H1 (cell line): ENCODE results near the gene ADAM19. TPM values are rescaled to one million over a fixed set of nuclear protein-coding genes. Genes with fewer than 3 reads are reported as not detected.

Experiments used
- CBX5 ChIP-seq: fragments of 300-800, 300-1000 bp; sonication (generic); IDR thresholded peaks from 2 replicates; pipeline ENCODE4 v1.7.1; 2016; ENCODE audit warnings: antibody characterized with exemption, low read length, low read depth
- E2F6 ChIP-seq: IDR thresholded peaks from 2 replicates; pipeline ENCODE4 v1.6.1; 2012; ENCODE audit warnings: inconsistent platforms
- EP300 ChIP-seq, 2 experiments: IDR thresholded peaks; 1 replicate in 1 of 2; 2 replicates in 1 of 2; pipeline ENCODE4 v1.6.1; 2011 to 2012; ENCODE audit warnings: low read depth in 2 of 2, low read length in 2 of 2, mild to moderate bottlenecking in 2 of 2, borderline replicate concordance in 1 of 2, inconsistent platforms in 1 of 2, moderate library complexity in 1 of 2
- PHF8 ChIP-seq: fragments of 200-600 bp; sonication (generic); conservative IDR thresholded peaks from 2 replicates; pipeline ENCODE4 v1.7.1; 2012; ENCODE audit warnings: low read depth, mild to moderate bottlenecking, inconsistent platforms, low read length, moderate library complexity
- POU5F1 ChIP-seq: IDR thresholded peaks from 2 replicates; pipeline ENCODE4 v1.6.1; 2011; ENCODE audit warnings: low read depth, mild to moderate bottlenecking, low read length, moderate library complexity
- SIN3A ChIP-seq, 2 experiments: IDR thresholded peaks in 1 of 2; conservative IDR thresholded peaks in 1 of 2; 2 replicates each; pipeline ENCODE4 v1.6.1; 2011 to 2012; ENCODE audit warnings: low read length in 2 of 2, improper control_type of control experiment in 1 of 2, low read depth in 1 of 2, mild to moderate bottlenecking in 1 of 2
- SP1 ChIP-seq: IDR thresholded peaks from 2 replicates; pipeline ENCODE4 v1.6.1; 2011; ENCODE audit warnings: low read depth, low read length
- polyA plus RNA-seq, 7 experiments: library from polyadenylated mRNA; depleted of rRNA in 3 of 7; stranded (reverse) in 5 of 7; unstranded in 2 of 7; fragments of >200 nt in 5 of 7; fragments of 200-250 nt in 2 of 7; gene quantifications; 1 replicate in 5 of 7; 2 replicates in 1 of 7; 4 replicates in 1 of 7; pipeline versions ENCODE4 v1.2.1 to v1.2.3, GENCODE V29; 2011 to 2013; ENCODE audit warnings: missing spikeins in 2 of 7, mixed read lengths in 2 of 7
- total RNA-seq: library from RNA; stranded (reverse); fragmentation: NEBNext Ultra II Directional; extraction: Animal tissue kit (Norgen Biotek cat#: 25700); gene quantifications from 2 replicates; pipeline ENCODE4 v1.2.1, GENCODE V29; 2021
- TF ChIP-seq, protein P1 (sequence below): IDR thresholded peaks from 2 replicates; pipeline ENCODE4 v1.6.1; 2012; ENCODE audit warnings: low read length, inconsistent platforms

Gene ADAM19
- total and polyA plus RNA-seq, 2 of the 8 experiments (the other 6 are each of a cell fraction or from before 2014, with no cell fraction given): 6.5 to 22.7 TPM

GRCh38 chr5:157523976-157524375 lies 51.6 kb downstream of the ADAM19 start (continued):
- no peak for TF ChIP-seq CBX5
- TF ChIP-seq PHF8: no peak
- TF ChIP-seq, protein P1, sequence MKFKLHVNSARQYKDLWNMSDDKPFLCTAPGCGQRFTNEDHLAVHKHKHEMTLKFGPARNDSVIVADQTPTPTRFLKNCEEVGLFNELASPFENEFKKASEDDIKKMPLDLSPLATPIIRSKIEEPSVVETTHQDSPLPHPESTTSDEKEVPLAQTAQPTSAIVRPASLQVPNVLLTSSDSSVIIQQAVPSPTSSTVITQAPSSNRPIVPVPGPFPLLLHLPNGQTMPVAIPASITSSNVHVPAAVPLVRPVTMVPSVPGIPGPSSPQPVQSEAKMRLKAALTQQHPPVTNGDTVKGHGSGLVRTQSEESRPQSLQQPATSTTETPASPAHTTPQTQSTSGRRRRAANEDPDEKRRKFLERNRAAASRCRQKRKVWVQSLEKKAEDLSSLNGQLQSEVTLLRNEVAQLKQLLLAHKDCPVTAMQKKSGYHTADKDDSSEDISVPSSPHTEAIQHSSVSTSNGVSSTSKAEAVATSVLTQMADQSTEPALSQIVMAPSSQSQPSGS: no peak
- TF ChIP-seq SP1: no peak
- TF ChIP-seq POU5F1: no peak
- no peak for TF ChIP-seq EP300 (IDR thresholded peaks at IDR 0.05; ENCODE audit: borderline replicate concordance in 1 of 2, low read depth in 2 of 2, low read length in 2 of 2)
- no peak for TF ChIP-seq SIN3A (conservative IDR thresholded peaks at IDR 0.05 in 1 of 2, IDR thresholded peaks at IDR 0.05 in 1 of 2; ENCODE audit: low read depth in 1 of 2, low read length in 2 of 2)
- TF ChIP-seq E2F6: no peak
